T-helper 2 cell treated with Interferon-gamma antibody and Interleukin-4, amounts not matched to agents 100 ng/mL and 5 ng/mL, for 36 hours (primary cell): ENCODE results near the gene KRT73. TPM values are rescaled to one million over a fixed set of nuclear protein-coding genes. Genes with fewer than 3 reads are reported as not detected.

Experiments used
- intact Hi-C: fragments of 100-400 bp; cut with micrococcal nuclease; formaldehyde crosslinking; loops from one replicate; pipeline ENCODE4 v1.15.1; 2023
- total RNA-seq: library from RNA; stranded (reverse); gene quantifications from 2 replicates; pipeline ENCODE4 v1.2.3, GENCODE V29; 2022

KRT73 gene
- total RNA-seq, 1 donor from 2014 or later = 0.25 TPM

DNA sequence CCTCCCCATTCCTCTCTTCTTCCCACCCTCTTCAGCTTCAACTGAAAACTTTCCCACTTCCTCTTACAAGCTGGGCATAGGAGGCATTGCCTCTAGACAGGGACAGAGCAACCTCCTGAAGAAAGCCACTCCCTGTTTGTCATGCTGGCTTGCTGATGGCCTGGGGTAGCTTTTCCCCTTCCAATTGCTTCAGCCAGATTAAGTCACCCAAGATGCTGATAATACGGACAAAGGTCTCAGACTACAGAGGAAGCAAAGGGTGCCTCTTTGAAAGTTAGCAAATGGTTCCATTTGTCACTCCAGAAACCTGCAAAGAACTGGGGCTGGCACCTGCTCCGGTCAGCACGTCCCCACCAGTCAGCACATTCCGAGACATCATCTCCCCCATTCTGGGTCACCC is 27.6 kb upstream of the KRT73 start:
- intact Hi-C loops = loop anchor here (1.0 kb wide), 2 partner anchors 36 to 60 kb away; no protein-coding TSS in a partner anchor

DNA sequence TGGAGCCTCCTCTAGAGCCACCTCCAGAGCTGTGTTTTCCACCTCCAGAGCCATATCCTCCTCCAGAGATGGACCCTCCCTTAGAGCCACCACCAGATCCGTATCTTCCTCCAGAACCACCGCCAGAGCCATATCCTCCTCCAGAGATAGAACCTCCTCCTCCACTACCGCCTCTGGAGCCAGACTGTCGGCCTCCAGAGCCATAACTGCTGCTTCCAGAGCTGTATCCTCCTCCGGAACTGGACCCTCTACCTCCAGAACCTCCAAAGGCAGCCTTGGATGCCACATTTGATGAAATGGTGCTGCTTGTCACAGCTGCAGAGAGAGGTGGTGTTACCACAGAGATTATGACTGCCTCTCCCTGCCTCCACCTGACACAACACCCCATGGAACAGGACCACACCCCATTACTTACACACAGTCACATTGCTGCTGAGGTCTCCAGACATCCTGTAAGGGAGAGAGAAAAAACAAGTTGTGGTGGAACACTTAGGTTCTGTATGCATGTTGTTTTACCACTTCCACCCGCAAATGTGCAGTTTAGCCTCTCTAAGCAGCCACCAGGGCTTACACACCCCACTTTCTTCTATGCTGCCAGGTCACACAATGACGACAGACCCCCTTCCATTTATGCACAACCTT is 26.9 kb upstream of the KRT73 start:
- intact Hi-C loops = loop anchor here (1.0 kb wide), 2 partner anchors 35 to 59 kb away; no protein-coding TSS in a partner anchor

DNA sequence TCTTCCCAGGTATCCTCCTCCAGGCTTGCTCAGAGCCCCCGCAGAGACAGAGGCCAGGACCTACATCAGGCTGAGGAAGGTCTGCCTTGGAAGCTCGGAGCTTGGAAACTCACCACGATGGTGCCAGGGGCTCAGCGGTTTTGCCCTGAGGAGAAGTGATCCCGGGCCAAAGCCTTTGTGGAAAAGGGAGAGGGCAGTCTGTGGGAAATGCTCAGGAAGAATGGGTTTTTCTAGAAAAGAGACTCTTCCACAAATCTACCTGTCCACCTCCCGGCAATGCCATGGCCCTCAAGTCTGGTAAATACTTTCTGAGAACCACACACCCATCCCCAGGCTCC is 25.7 kb upstream of the KRT73 start:
- intact Hi-C loops = no loop called here

DNA sequence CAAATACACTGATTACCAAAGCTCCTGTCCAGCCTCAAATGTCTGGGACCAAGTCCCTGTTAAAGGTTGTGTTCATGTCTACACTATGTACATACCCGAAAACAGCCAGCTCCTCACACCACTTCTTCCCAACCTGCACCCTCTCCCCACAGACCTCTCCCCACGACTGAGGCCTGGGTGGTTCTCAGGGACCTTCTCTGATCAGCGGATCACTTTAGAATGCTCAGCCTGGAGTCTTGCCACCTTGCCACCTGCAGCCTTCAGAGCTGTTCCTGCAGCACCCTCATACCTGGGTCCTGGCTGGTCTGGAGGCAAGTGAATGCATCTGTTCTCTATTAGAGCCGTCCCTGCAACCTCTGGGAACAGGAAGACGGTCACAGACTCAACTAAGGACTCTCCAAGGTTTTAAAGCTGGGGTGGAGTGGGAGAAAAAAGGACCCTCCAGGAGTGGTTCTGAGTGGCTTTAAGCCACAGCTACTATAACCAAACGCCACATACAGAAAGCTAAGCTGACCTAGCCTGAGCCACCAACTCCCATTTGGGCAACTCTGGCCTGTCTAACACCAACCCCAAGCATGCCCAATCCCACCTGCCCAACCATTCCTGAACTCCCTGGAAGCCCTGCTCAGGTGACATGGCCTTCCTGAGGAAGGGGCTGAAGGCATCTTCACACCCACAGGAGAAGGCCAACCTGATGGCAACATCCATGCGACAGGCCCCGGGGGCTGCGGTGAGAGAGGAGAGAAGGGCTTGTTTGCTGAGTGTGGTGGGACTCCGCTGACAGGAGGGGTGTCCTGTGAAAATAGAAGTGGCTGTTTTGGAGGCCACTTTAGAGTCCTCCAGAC is 25.1 kb upstream of the KRT73 start:
- intact Hi-C loops = no loop called here

DNA sequence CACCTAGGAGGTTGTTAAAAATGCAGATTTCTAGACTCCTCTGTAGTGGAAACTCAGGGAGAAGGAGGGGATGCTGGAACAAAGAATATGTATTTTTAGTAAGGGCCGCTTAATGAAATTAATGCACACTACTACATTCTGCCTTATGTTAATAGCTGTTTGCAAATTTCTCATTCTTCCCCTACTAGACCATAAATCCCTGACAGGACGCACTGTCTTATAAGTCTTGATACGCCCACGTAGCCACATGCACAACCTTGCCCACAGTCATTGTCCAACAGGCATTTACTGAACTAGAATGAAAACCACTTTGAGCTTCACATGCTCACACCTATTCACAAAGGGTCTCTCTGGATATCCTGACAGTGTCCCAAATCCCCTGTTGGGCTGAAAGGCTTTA is 23.1 kb upstream of the KRT73 start:
- intact Hi-C loops = no loop called here

DNA sequence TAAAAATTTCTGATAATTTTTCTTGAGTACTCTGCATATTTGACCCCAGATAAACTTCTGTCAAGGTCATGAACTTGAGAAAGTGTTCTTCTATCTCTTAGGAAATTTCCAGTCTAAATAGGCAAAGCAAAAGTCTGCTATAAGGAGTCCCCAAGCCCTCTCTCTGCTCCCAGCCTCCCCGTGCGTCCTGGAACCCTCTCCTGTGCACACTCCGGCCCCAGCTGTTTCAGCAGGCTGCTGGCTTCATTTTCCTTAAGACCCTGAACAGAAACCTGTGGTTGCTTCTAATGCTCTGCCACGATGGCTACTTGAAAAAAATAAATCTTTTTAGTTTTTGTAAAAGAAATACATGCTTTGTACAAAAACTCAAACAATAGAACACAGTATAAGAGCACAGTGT is 18.9 kb upstream of the KRT73 start:
- intact Hi-C loops = no loop called here

DNA sequence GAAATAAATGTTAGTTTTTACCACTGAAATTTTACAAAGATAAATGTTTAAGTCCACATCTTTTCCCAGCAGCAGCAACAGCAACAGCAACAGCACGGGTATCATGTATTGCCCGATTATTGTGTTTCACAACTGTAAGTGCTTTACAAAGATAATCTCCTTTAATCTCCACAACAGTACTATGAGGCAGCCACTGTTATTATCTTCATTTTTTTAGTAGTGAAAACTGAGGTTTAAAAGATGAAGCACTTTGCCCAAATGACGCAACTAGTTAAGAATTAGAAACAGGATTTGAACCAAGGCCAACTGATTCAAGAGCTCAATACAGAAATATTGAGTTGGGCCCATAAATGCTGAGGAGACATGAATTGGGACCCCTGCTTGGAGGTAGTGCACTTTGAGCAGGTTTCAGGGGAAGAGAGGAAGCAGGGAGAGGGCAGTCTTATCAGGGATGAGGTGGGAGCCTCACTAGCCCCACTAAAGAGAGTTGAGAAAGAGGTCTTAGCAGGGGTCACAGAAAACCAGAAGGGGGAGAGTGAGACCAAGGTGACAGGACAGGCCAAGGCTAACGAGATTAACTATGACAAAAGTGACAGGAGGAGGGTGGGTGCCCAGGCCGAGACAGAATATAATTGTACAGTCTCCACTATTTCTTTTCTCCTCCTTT is 18.4 kb upstream of the KRT73 start:
- intact Hi-C loops = no loop called here

DNA sequence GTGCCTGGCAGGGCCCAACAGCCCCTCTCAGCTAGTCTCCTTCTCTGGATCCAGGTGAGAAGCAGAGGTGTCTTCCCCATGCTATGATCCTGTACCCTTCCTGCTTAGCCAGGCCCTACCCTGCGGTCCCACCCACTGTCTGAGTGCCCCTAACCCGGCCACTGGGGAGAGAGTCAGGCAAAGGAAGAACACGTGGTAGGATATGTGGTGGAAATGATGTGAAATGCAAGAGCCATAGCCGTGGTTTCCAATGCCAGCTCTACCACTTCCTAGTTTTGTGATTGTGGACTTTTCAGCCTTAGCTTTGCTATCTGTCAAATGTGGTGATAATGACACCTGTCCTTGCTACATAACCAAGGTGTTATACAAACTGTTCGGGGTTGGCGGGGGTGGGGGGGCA is 17.8 kb upstream of the KRT73 start:
- intact Hi-C loops = no loop called here

DNA sequence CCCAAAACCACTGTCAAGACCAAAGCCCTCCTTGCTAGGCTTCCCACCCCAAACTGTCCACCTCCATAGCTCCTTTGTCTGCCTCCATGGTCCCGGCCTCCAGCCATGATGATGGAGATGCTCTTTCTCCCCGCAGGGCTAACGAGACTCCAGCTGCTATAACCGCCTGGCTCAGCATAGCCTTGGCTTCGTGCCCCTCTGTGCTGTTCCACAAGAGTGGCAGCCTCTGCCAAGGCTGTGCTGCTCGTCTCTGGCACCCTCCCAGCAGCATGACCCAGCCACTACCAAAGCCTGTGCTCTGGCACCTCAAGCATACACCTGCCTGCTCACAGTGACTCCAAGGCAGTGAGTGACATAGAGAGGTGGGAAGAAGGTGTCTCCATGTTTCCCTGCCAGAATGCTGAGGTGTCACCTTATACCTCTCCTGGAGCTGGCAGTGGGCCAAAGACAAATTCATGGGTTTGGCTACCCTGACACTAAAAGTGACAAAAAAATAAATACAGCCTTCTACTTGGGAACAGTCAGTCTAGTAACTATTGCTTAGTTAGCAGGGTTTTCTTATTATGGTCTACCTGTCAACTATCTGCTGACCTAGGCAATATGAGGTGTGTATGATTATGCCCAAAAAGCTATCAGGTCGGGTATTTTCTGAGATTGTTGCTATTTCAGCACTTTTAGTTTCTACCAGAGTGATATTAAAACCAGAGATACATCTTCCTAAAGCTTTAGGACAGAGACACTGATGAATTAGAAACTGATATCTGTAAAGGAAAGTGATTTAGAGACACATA is 16.1 kb upstream of the KRT73 start:
- intact Hi-C loops = no loop called here

DNA sequence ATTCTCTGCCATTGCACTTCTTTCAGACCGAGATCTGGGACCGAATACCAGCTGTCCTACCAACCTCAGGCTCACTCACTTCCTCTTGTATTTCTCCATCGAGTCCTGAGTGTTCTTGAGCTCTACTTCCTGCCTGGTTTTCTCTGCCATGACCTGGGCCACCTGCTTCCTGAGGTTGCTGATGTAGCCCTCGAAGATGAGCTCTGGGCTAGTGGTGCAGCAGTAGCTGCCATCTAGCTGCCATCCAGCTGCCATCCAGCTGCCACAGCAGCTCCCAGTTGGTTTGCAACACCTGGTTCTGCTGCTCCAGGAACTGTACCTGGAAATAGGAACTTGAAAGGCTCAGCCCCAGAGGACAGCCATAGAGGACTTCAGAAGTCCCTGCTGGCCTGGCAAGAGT is 15.0 kb upstream of the KRT73 start:
- intact Hi-C loops = no loop called here

DNA sequence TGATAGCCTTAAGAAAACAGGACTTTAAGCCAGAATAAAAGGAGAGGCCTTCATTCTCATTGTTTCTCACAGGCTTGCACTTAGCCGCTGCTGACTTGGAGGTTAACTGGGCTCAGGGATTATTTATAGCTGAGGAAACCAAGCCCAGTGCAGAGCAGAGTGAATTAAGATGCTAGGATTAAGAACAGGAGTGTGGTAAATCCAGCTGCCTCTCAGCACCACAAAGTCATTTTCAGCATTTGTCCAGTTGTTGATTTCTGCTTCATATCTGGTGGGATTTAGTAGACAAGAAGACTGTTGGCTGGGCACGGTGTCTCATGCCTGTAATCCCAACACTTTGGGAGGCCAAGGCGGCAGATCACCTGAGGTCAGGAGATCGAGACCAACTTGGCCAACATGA is 14.3 kb upstream of the KRT73 start:
- intact Hi-C loops = no loop called here

DNA sequence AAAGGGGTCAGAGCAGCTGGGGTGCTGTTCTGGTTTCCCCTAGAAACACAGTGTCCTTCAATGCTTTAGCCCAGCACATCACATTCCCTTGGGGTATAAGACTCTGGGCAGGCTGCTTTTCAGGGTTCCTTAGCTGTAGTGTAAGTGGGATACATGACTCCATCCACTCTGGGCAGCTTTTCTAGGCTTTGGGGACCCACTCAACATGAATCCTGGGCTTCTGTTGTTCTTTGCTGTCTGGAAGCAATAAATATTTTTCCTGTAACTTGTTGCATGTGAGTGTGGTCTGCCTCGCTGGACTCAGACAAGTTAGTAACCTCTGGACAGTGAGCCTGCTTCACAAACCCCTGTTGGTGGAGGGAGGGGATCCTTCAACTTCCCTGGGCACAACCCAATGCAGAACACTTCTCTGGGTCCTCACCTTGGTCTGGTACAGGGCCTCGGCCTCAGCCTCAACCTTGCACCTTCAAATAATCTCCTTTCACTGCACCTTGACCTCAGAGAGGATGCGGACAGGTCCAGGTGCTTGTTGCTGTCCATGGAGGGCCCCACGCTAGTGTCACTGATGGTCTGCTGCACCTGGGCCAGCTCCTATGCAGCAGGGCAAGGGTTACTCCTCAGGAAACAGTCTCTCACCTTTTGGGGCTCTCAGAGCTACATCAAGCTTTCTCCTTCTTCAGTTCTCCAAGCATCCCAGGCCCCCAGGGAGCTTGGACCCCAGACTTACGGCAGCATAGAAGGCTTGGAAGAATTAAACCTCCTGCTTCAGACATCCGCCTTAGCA is 13.5 kb upstream of the KRT73 start:
- intact Hi-C loops = no loop called here

DNA sequence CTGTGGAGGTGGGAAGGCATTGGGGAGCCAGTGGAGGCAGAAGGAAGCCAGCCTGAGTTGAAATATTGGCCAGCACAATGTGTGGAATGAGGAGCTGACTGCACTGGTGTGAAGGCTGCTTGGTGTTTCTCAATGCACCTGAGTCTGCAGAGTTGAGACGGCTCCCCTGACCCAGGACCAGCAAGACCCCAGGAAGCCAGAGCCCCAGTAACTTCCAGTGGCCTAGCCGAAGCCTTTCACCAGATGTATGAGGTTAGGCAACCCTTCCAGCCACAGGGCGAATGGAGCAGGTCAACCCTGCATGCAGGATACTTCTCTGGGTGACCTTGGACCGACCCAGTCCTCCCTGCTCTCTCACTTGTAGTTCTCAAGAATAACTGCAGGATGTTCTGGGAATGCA is 12.9 kb upstream of the KRT73 start:
- intact Hi-C loops = no loop called here

DNA sequence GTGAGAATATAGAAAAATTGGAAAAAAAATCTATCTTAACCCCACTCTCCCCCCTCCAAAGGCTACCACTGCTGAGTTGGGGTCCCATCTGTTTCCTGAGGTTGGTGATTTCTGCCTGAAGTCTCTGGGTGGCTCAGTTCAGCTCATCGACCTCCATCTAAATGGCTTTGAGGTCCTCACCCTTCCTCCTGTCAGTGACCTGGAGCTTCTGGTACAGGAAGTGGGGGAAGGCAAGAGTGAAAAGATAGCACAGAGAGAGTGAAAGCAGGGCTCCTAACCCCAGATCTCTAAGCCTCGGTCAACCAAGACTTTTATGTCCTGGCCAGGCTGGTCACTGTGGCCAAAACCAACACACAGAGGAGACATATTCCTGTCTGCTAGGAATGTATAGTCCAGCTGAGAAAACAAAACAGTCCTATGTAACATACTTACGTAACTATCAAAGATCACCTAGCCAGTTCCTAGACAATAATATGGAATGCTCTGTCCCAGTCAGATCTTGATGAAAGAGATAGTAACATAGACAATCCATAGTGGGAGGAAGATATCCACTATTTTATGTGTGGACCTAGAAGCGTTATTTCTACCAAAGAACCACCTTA is 12.3 kb upstream of the KRT73 start:
- intact Hi-C loops = no loop called here

DNA sequence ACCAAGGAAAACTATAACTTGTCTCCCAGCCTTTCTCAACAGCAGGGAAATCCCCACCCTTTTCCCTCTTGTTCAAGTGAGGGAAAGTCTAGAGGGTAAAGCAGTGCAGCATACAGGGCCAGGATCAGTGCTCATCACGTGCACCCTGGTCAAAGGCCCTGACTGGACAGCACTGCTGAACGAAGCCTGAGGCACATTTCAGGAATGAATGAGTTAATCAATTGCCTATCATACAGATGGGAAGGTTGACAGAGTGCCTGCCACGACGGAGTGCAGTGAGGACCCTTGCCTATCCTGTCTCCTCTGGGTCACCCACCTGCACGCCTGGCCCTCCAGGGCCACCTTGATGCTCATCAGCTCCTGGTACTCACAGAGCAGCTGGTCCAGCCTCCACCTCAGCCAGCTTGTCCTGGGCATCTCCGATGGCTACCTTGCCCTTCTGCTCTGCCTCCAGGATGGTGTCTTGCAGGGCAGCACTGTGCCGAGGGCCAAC is 11.7 kb upstream of the KRT73 start:
- intact Hi-C loops = no loop called here

DNA sequence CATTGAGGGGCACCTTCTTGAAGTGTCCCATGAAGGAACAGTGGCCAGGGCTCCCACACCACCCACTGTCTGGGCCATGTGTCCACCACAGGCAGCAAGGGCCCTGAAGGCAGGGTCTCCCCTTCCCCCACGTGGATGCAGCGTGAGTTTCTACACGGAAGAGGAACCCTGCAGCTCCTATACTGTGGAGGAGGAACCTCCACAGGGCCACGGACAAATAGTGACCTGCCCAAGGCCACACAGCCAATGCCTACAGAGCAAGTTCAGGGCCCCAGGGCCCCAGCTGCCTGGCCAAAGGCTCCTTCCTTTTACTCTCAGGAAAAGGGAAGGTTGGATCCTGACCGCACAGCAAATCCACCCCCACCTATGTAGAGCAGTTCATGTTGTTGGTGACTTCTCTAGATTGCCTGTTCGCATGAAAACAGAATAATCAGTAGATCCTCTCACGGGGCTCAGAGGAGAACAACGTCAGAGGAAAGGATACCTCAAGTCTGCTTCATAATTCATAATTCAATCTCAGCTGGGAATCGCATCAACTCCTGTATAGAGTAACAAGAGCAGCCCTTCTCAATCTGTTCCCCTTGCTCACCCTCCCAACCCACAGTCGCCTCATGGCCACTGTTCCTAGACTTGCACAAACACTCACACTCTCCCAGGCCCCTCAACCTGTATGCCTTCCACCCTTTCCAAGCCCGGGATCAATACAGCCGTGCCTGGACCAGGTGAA is 11.1 kb upstream of the KRT73 start:
- intact Hi-C loops = no loop called here

DNA sequence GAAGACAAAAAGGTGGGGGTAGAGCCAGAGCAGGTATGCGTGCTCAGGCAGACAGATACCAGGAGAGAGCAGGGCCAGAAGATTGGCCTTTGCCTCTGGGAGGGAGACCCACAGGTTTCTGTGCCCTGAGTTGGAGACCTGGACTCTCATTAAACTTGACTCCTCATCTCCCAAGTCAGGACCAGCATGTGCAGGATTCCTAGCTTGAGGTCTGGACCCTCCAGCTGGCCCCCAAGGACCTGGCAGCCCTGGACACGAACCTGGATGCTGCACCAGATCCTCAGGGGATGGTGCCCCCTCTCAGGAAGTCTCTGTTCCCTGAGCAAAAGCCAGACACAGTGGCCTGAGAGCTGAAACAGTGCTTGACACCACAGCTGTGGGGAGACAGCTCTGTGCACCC is 10.5 kb upstream of the KRT73 start:
- intact Hi-C loops = no loop called here

DNA sequence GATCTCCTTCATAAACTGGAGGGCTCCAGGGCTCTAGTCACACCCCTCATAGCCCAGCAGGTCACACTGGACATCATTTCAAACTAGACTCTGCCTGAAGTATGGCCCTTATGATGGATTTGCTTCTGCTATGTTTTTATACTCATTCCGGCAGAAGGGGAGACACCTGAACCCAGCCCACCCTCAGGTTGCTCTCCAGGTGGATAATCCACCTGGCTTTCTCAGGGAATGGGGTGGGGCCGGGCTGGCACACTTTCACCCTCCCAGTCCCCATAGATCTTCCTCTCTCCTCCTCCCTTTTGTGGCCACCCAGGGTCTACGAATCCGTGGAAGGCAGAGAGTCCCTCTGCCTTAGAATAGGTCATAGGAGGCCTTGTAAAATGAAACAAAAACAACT is 9.8 kb upstream of the KRT73 start:
- intact Hi-C loops = no loop called here

DNA sequence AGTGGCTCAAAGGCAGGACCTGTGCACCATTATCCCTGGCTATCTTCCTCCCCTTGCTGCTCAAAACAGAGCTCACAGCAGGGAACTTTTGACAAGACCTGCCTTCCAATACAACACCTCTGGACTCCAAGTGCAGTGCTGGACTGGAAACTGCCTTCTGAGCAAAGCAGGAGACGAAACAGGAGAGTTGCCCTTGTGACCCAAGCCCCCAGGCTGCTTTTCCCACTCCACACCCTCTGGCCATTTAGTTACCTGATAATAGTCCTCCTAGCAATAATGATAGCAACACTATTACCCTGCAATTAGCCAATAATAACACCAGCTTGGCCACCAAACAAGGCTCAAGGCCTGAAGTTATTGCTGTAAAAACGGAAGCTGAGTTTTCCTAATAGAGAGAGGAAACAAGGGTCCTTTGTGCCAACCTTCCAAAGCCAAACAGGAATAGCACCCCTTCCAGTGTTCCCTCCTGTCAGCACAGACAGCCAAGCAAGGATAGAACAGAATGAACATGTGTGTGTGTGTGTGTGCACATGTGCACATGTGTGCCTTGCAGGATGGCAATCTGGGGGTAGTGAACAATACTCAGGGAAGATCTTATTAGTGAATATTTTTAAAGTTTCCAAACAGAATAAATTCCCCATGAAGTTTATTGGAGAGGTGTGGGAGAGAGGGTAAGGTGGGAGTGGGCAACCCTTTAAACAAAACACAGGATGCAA is 9.2 kb upstream of the KRT73 start:
- intact Hi-C loops = no loop called here
